Fibroblast of skin of back (primary cell): ENCODE data around the gene SMARCE1.

Experiments used
- DNase-seq: peaks from one replicate; pipeline ENCODE4 v3.0.0-alpha.2; 2013

Gene SMARCE1

DNA sequence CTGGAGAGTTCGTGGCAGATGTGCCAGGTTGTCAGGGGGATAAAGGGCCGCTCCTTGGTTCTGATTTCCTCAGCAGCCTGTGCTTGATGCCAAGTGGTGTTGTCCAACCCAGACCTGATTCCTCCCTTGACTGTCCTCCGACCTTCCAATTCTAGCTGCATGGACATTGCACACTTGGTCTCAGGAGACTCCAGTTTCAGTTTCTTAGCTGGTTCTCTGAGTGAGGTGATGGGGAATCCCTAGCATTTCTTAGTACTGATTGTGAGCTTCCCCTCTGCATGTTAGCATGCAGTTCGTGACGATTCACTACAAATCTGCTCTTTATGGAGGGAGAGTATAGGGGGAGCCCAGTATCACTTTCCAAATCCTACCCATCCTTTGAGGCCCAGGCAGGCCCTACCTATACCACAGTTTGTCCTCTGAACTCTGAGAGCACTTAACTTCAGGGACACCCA, 70.0 kb downstream of the SMARCE1 start:
- no peak for DNase-seq

DNA sequence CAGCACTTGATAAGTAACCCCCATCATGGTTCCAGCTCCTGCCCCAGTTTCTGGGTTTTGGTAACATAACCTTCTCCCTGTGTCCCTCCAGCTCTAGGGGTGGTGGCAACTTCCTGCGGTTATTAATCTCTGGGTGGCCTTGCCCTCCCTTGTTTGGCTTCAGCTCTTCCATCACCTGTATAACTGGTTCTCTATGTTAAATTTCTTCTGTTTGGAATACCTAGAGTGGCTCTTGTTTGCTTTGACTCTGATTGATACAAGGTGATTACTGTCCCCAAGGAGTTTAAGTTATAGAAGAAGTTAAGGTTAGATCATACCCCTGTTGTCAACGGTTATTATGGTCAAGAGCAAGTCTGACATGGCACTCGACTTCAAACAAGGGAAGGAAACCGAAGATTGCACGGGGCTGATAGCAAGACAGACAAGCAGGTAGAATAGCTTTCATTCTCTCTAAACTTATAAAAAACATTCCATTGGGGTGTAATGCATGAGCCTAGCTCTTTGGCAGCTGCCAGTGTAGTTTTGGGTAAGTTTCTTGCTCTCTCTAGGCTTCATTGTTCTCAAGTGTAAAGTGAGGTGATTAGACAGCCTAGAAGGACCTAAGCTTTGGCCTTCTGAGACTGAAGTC, 71.4 kb downstream of the SMARCE1 start:
- no peak for DNase-seq
